GM18520 (cell line): ENCODE results near the gene MALAT1.
A peak's percentile ranks its signal among the peaks of the same experiment; 100 is the strongest.
"Not testable (repeated sequence)": the region's sequence is repeated elsewhere in the genome, so short reads cannot be mapped to it uniquely, and the experiment has no call there.

Experiments used
- ATAC-seq: cut with Tn5 transposase; IDR thresholded peaks from one replicate; pipeline ENCODE4 v1.9.1; 2021; ENCODE audit not compliant: unreplicated experiment

MALAT1 gene

DNA sequence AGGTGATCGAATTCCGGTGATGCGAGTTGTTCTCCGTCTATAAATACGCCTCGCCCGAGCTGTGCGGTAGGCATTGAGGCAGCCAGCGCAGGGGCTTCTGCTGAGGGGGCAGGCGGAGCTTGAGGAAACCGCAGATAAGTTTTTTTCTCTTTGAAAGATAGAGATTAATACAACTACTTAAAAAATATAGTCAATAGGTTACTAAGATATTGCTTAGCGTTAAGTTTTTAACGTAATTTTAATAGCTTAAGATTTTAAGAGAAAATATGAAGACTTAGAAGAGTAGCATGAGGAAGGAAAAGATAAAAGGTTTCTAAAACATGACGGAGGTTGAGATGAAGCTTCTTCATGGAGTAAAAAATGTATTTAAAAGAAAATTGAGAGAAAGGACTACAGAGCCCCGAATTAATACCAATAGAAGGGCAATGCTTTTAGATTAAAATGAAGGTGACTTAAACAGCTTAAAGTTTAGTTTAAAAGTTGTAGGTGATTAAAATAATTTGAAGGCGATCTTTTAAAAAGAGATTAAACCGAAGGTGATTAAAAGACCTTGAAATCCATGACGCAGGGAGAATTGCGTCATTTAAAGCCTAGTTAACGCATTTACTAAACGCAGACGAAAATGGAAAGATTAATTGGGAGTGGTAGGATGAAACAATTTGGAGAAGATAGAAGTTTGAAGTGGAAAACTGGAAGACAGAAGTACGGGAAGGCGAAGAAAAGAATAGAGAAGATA is at the start of gene MALAT1:
Gene MALAT1, plus strand, starts transcription at position 69 of the 736 bp plus-strand sequence.
- peak; percentile 23 for ATAC-seq

GRCh38 chr11:65451301-65451700 is 47.5 kb upstream of the MALAT1 start:
- not testable (repeated sequence) for ATAC-seq

GRCh38 chr11:65452259-65452658 is 46.6 kb upstream of the MALAT1 start:
- not testable (repeated sequence) for ATAC-seq

DNA sequence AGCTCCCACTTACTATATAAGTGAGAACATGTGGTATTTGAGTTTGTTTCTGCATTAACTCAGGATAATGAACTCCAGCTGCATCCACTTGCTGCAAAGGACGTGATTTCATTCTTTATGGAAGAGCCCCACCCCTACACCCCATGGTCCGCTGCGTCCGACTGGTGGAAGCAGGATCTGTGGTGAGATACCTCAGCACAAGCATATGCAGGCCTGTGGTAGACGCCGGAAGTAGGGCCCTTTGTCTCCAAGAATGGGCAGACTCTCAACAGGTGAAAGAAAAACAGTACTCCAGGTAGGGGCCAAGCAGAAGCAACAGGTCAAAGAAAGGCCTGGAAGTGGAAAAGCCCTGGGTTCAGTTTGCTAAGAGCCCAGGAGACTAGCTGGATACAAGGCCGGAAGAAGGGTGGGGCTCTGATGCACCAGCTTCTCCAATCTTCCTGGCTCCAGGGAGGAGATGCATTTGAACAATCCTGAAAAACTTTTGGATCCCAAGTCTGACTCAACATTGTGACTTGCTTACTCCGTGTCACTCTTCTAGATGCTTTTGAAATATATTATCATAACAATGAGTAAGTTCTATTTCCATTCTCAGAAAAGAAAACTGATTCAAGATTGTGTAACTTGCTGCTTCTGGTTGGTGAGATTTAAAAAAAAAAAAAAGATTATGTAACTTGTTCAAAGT is 45.9 kb upstream of the MALAT1 start:
- no peak for ATAC-seq

GRCh38 chr11:65454311-65454695 is 44.5 kb upstream of the MALAT1 start:
- no peak for ATAC-seq

- peak; percentile 72 for ATAC-seq
Observed at GRCh38 chr11:65454696-65455456, 44.0 kb upstream of the MALAT1 start.

GRCh38 chr11:65456418-65456817 is 42.4 kb upstream of the MALAT1 start:
- no peak for ATAC-seq

- no peak for ATAC-seq
Observed at GRCh38 chr11:65459552-65459951, 39.3 kb upstream of the MALAT1 start.

- not testable (repeated sequence) for ATAC-seq
Observed at GRCh38 chr11:65465471-65465870, 33.4 kb upstream of the MALAT1 start.

DNA sequence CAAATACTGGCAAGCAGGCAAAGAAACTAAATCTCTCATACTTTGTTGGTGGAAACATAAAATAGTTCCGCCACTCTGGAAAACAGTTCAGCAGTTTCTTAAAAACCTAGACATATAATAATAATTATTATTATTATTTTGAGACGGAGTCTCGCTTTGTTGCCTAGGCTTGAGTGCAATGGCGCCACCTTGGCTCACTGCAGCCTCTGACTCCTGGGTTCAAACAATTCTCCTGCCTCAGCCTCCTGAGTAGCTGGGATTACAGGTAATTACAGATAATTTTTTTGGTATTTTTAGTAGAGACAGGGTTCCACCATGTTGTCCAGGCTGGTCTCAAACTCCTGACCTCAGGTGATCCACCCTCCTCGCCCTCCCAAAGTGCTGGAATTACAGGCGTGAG is 31.5 kb upstream of the MALAT1 start:
- ATAC-seq, result not testable (repeated sequence)

- no peak for ATAC-seq
Observed at GRCh38 chr11:65468874-65469333, 29.9 kb upstream of the MALAT1 start.

GRCh38 chr11:65470433-65471049 is 28.3 kb upstream of the MALAT1 start:
- no peak for ATAC-seq

GRCh38 chr11:65471447-65471891 is 27.4 kb upstream of the MALAT1 start:
- ATAC-seq, result no peak

DNA sequence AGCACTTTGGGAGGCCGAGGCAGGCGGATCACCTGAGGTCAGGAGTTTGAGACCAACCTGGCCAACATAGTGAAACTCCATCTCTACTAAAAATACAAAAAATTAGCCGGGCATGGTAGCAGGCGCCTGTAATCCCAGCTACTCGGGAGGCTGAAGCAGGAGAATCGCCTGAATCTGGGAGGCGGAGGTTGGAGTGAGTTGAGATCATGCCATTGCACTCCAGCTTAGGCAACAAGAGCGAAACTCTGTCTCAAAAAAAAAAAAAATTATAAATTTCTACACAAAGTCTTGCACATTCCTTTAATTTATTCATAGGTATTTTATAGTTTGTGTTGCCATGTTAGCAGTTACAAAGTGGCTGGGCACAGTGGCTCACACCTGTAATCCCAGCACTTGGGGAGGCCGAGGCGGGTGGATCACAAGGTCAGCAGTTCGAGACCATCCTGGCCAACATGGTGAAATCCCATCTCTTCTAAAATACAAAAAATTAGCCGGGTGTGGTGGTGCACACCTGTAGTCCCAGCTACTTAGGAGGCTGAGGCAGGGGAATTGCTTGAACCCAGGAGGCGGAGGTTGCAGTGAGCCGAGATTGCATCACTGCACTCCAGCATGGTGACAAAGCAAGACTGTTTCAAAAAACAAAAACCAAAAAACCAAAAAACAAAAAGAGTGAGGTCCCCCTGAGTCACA is 26.1 kb upstream of the MALAT1 start:
- not testable (repeated sequence) for ATAC-seq

- no peak for ATAC-seq
Observed at GRCh38 chr11:65473278-65473860, 25.5 kb upstream of the MALAT1 start.

DNA sequence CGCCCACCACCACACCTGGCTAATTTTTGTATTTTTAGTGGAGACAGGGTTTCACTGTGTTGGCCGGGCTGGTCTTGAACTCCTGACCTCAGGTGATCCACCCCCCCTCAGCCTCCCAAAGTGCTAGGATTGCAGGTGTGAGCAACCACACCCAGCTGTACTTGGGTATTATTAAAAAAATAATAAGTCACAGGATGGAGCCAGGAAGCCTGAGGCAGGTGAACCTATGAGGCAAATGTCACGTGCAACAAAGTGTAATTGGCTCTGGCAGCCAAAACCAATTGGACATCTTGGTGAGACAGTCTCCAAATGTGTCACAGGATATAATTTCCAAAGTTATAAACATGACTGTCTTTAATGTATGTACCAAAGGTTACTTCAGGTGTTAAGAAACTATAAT is 24.0 kb upstream of the MALAT1 start:
- ATAC-seq, result no peak

DNA sequence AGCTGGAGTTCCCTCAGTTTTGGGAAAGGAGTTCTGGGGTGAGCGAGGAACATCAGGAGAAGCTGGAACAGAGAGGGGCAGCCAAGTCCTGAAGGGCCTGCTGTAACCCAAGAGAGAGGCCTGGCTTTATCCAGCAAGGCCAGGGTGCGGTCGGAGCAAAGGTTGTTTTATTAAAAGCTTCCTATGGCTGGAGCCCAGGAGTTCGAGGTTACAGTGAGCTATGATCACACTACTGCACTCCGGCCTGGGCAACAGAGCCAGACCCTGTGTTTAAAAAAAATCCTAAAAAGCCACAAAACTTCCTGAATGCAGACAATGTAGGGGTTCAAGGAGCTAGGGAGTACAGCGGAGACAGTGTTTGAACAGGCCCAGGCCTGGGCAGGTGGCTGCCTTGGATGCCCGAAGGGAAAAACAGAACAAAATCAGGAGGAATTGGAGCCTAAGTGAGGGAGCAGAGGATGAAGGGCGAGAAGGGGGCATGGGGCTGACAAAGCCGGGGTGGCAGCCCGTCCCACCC is 22.2 kb upstream of the MALAT1 start:
- peak; percentile 5 for ATAC-seq

DNA sequence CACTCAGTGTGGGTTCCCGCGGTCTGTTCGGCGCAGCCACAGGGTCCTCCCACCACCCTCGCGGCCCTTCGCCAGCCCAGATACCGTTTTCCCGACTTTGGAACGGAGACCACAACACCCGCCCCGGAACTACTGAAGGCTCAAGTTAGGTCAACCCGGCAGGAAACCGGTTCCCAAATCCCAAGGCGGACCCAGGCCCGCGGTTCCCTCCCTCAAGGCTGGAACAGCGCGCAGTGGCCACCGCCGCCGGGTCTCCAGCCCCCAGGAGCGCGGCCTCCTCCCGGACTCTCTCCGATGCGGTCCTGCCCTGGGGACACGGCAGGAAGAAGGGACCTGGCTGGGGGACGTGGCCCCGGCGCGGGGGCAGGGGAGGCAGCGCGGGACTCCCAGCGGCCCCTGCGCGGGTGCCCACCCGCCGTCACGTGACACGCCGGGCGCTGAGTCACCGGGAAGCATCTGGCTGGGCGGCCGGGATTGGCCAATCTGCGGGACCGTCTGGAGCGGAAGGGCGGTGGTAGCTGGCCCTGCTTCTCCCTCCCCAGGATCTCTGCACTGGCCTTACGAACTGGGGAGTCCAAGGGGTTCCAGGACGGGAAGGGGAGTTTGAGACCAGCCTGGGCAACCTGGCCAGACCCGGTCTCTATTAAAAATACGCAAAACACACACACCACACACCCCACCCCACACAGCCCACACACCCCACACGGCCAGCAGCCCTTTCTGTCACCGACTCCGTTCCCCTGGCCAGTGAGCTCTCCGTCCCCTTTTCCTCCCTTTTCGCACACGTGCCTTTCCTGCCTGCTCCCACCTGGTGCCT is 21.5 kb upstream of the MALAT1 start:
- peak; percentile 75 for ATAC-seq
